NCI-H2107 (cell line): ENCODE data around the gene TLR1.
"Not testable (repeated sequence)": the region's sequence is repeated elsewhere in the genome, so short reads cannot be mapped to it uniquely, and the experiment has no call there.

Experiments
- DNase-seq: peaks from one replicate; lab custom pipeline; 2025; lab: John Stamatoyannopoulos, UW

Gene TLR1

GRCh38 chr4:38774181-38774955, 30.2 kb downstream of the TLR1 start:
- DNase-seq = no peak

- not testable (repeated sequence) for DNase-seq
Observed at GRCh38 chr4:38770281-38770680, 34.3 kb downstream of the TLR1 start.

- no peak for DNase-seq
Observed at GRCh38 chr4:38769857-38770256, 34.7 kb downstream of the TLR1 start.

- no peak for DNase-seq
Observed at GRCh38 chr4:38769441-38769840, 35.1 kb downstream of the TLR1 start.

- no peak for DNase-seq
Observed at GRCh38 chr4:38768968-38769394, 35.6 kb downstream of the TLR1 start.

GRCh38 chr4:38766940-38767339, 37.7 kb downstream of the TLR1 start:
- DNase-seq = not testable (repeated sequence)

GRCh38 chr4:38765382-38765781, 39.2 kb downstream of the TLR1 start:
- no peak for DNase-seq

GRCh38 chr4:38764277-38764676, 40.3 kb downstream of the TLR1 start:
- DNase-seq = no peak

- no peak for DNase-seq
Observed at GRCh38 chr4:38762560-38762959, 42.0 kb downstream of the TLR1 start.

- no peak for DNase-seq
Observed at GRCh38 chr4:38759790-38760122, 44.8 kb downstream of the TLR1 start.

GRCh38 chr4:38759113-38759789, 45.3 kb downstream of the TLR1 start:
- no peak for DNase-seq

GRCh38 chr4:38757945-38758600, 46.5 kb downstream of the TLR1 start:
- no peak for DNase-seq

- DNase-seq = peak; percentile 22
Observed at GRCh38 chr4:38752941-38753806, 51.4 kb downstream of the TLR1 start.

GRCh38 chr4:38752372-38752940, 52.1 kb downstream of the TLR1 start:
- DNase-seq = no peak

- DNase-seq = no peak
Observed at GRCh38 chr4:38751341-38752010, 53.1 kb downstream of the TLR1 start.

- no peak for DNase-seq
Observed at GRCh38 chr4:38749336-38749735, 55.3 kb downstream of the TLR1 start.

- no peak for DNase-seq
Observed at GRCh38 chr4:38747629-38748028, 57.0 kb downstream of the TLR1 start.
